HG03558 (cell line): ENCODE data around the gene DLGAP1.

Source experiments
- ATAC-seq: cut with Tn5 transposase; IDR thresholded peaks from one replicate; pipeline ENCODE4 v1.9.1; 2021; ENCODE audit warnings: moderate number of reproducible peaks; ENCODE audit not compliant: unreplicated experiment; ENCODE audit errors: extremely low read depth

The DLGAP1 gene

GRCh38 chr18:3541549-3542386, 913.3 kb downstream of the DLGAP1 start:
- ATAC-seq, result peak; percentile 92

- ATAC-seq, result no peak
Observed at GRCh38 chr18:3540805-3541548, 914.1 kb downstream of the DLGAP1 start.

- ATAC-seq, result no peak
Observed at GRCh38 chr18:3538954-3539617, 916.0 kb downstream of the DLGAP1 start.

- no peak for ATAC-seq
Observed at GRCh38 chr18:3538456-3538855, 916.7 kb downstream of the DLGAP1 start.

- no peak for ATAC-seq
Observed at GRCh38 chr18:3530807-3531206, 924.3 kb downstream of the DLGAP1 start.

- ATAC-seq, result no peak
Observed at GRCh38 chr18:3529601-3530000, 925.5 kb downstream of the DLGAP1 start.

GRCh38 chr18:3529077-3529476, 926.0 kb downstream of the DLGAP1 start:
- no peak for ATAC-seq

- no peak for ATAC-seq
Observed at GRCh38 chr18:3528231-3528630, 926.9 kb downstream of the DLGAP1 start.

GRCh38 chr18:3526421-3527354, 928.4 kb downstream of the DLGAP1 start:
- no peak for ATAC-seq

- ATAC-seq, result peak; percentile 67
Observed at GRCh38 chr18:3525870-3526420, 929.2 kb downstream of the DLGAP1 start.

GRCh38 chr18:3524706-3525105, 930.4 kb downstream of the DLGAP1 start:
- no peak for ATAC-seq

- ATAC-seq, result no peak
Observed at GRCh38 chr18:3520230-3521085, 934.6 kb downstream of the DLGAP1 start.

- no peak for ATAC-seq
Observed at GRCh38 chr18:3514312-3515216, 940.5 kb downstream of the DLGAP1 start.

- peak; percentile 70 for ATAC-seq
Observed at GRCh38 chr18:3513481-3513880, 941.6 kb downstream of the DLGAP1 start.

GRCh38 chr18:3511980-3512379, 943.1 kb downstream of the DLGAP1 start:
- no peak for ATAC-seq

- ATAC-seq, result no peak
Observed at GRCh38 chr18:3510896-3511295, 944.2 kb downstream of the DLGAP1 start.

- no peak for ATAC-seq
Observed at GRCh38 chr18:3510024-3510423, 945.1 kb downstream of the DLGAP1 start.
